Lower lobe of right lung (tissue), 2 donors: ENCODE data around the gene EPS15. TPM values are rescaled to one million over a fixed set of nuclear protein-coding genes. Genes with fewer than 3 reads are reported as not detected.

Experiments
- ATAC-seq, 2 donors: fragments of 200-7000 bp; cut with Tn5 transposase; one replicate each; pipeline ENCODE4 v1.9.1; 2020 to 2022; ENCODE audit warnings: mild to moderate bottlenecking in 2 of 2, moderate library complexity in 2 of 2
- DNase-seq: peaks from one replicate; pipeline ENCODE4 v3.0.0-alpha.2; 2020
- H3K27ac ChIP-seq: fragments of 200-600 bp; one replicate; pipeline ENCODE4 v1.8.0; 2022
- H3K27me3 ChIP-seq: fragments of 200-600 bp; one replicate; pipeline ENCODE4 v1.8.0; 2022; ENCODE audit warnings: low read depth
- H3K36me3 ChIP-seq: fragments of 200-600 bp; one replicate; pipeline ENCODE4 v1.8.0; 2022; ENCODE audit warnings: mild to moderate bottlenecking
- H3K4me1 ChIP-seq: fragments of 200-600 bp; one replicate; pipeline ENCODE4 v1.8.0; 2022
- H3K4me3 ChIP-seq: fragments of 200-600 bp; one replicate; pipeline ENCODE4 v1.8.0; 2022; ENCODE audit warnings: mild to moderate bottlenecking
- H3K9me3 ChIP-seq: fragments of 200-600 bp; one replicate; pipeline ENCODE4 v1.8.0; 2022
- intact Hi-C: fragments of 100-400 bp; cut with DNase I; formaldehyde crosslinking; loops from one replicate; pipeline ENCODE4 v1.11.0; 2022
- total RNA-seq: library from RNA; stranded (reverse); fragmentation: NEBNext Ultra II Directional; extraction: Animal tissue kit (Norgen Biotek cat#: 25700); gene quantifications from one replicate; pipeline ENCODE4 v1.2.1, GENCODE V29; 2021
- TF ChIP-seq, protein P1 (sequence below): fragments of 200-600 bp; IDR thresholded peaks from one replicate; pipeline ENCODE4 v1.8.0; 2022; ENCODE audit warnings: antibody characterized with exemption, mild to moderate bottlenecking
- donor health status: DM: no; HTN: yes; CAD: no; lungs with severe emphysema.

Gene EPS15
- total RNA-seq, 1 donor from 2014 or later = 90.2 TPM

DNA sequence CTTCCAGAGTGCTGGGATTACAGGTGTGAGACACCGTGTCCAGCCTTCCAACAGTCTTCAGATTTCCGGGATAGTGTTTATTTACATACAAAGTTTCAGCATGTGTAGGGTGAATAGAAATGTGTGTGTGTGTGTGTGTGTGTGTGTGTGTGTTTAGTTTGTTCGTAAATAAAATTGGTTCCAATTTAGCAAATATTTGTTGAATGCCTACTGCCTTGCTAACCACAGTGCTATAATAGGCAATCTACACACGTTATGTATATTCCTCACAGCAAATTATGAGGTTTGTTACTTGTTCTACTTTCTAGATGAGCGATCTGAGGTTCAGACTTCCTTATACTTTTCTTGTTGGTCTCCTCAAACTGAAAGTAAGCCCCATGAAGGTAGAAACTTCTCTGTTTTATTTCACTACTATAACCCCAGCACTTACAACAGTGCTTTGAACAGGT, 32.8 kb upstream of the EPS15 start:
- Histone ChIP-seq H3K27ac (no peak overlapping the region), H3K36me3 (no peaks in the 10 kb centered on the region), H3K4me3 (no peak overlapping the region), H3K9me3 (no peaks in the 10 kb centered on the region), H3K4me1 (no peaks in the 10 kb centered on the region), H3K27me3 (no peaks in the 10 kb centered on the region)
- ATAC-seq (no peak), DNase-seq (no peak)
- TF ChIP-seq, protein P1, sequence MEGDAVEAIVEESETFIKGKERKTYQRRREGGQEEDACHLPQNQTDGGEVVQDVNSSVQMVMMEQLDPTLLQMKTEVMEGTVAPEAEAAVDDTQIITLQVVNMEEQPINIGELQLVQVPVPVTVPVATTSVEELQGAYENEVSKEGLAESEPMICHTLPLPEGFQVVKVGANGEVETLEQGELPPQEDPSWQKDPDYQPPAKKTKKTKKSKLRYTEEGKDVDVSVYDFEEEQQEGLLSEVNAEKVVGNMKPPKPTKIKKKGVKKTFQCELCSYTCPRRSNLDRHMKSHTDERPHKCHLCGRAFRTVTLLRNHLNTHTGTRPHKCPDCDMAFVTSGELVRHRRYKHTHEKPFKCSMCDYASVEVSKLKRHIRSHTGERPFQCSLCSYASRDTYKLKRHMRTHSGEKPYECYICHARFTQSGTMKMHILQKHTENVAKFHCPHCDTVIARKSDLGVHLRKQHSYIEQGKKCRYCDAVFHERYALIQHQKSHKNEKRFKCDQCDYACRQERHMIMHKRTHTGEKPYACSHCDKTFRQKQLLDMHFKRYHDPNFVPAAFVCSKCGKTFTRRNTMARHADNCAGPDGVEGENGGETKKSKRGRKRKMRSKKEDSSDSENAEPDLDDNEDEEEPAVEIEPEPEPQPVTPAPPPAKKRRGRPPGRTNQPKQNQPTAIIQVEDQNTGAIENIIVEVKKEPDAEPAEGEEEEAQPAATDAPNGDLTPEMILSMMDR = no peak
- intact Hi-C loops = no loop called here

DNA sequence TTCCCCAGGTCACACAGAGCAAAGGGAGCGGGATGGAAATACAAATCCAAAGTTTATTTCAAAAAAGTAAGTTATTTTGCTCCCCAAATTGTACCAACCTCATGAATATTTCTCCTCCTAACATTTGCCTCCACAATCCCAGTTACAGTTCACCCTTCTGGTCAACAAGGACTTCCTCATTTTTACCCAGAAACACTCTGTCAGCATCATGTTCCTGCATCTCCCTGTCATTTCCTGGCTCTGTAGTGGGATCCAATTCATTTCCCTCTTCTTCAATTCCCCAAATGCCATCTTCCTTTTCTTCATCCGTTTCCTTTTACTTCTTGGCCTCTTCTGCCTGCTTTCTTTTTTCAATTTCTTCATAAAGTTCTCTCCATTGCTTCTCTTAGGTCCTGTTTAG, 32.0 kb upstream of the EPS15 start:
- Histone ChIP-seq H3K4me3 (no peak overlapping the region), H3K36me3 (no peaks in the 10 kb centered on the region), H3K9me3 (no peaks in the 10 kb centered on the region), H3K27me3 (no peaks in the 10 kb centered on the region), H3K27ac (no peak overlapping the region), H3K4me1 (no peaks in the 10 kb centered on the region)
- TF ChIP-seq, protein P1 = no peak
- intact Hi-C loops = no loop called here
- DNase-seq (no peak), ATAC-seq (no peak)

DNA sequence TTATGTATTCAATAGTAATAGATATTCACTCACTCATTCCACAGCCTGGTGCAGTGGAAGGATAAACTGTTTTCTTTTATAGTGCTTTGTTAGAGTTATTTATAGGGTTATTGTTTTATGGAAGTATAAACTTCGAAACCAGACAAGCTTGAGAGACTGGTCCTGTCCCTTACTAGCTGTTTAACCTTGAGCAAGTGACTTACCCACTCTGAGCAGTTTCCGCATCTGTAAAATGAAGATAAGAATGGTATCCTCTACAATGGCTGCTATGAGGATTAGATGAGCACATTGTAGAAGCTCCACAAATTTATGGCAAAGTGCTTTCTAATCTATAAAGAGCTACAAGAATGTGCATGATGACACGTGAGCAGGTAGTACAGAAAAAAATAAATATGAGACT, 30.8 kb upstream of the EPS15 start:
- Histone ChIP-seq H3K4me3 (no peak overlapping the region), H3K27me3 (no peaks in the 10 kb centered on the region), H3K36me3 (no peaks in the 10 kb centered on the region), H3K4me1 (no peaks in the 10 kb centered on the region), H3K9me3 (no peaks in the 10 kb centered on the region), H3K27ac (no peak overlapping the region)
- TF ChIP-seq, protein P1 = no peak
- DNase-seq (no peak), ATAC-seq (no peak)
- intact Hi-C loops = no loop called here

DNA sequence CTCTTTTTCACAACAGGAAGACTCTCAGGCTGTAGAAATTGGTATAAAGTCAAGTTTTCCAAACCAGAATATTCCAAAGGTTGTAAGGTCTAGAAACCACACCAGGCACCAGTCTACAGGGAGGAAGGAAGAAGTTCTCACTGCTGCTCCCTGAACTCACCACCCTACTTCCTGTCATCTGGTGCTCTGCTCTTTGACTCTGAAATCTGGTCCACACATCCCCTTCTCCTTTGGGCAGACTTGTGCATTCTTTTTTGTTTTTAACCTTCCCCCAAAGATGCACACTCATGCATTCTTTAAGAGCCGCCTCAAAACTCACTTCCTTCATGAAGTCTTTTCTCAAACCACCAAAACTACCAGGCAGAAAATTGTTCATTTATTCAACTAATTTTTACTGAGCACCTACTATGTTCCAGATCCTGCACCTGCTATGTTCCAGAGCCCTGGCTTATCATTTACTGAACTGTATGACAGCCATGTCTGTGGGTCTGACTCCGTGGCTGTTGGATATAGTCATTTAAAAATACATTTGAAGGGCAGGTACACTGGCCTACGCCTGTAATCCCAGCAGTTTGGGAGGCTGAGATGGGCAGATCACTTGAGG, 30.1 kb upstream of the EPS15 start:
- H3K27me3 ChIP-seq = no peaks in the 10 kb centered on the region
- intact Hi-C loops = no loop called here
- DNase-seq (no peak), ATAC-seq (peak in 1 of 2 donors; percentile 49)
- no peak overlapping the region for H3K27ac ChIP-seq
- H3K9me3 ChIP-seq = no peaks in the 10 kb centered on the region
- H3K4me3 ChIP-seq = no peak overlapping the region
- no peaks in the 10 kb centered on the region for H3K4me1 ChIP-seq
- TF ChIP-seq, protein P1 = no peak
- no peaks in the 10 kb centered on the region for H3K36me3 ChIP-seq

DNA sequence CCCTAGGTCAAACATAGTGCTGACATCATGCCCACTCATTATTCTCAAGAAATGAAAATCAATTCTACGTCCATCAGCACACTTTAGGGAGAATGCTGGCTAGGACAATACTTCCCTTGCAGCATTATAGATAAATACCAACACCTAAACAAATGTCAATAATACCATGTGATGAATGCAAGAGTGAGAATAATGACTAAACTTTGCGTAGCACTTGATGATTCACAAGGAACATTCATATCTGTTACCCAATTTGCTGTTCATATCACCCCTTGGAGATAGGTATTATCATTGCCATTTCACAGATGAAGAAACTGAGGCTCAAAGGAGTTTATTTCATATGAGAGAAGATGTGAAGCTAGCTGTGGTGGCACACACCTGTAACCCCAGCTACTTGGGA, 24.8 kb upstream of the EPS15 start:
- no peaks in the 10 kb centered on the region for H3K4me1 ChIP-seq
- intact Hi-C loops = no loop called here
- H3K4me3 ChIP-seq = no peak overlapping the region
- no peaks in the 10 kb centered on the region for H3K36me3 ChIP-seq
- H3K27ac ChIP-seq = no peak overlapping the region
- H3K9me3 ChIP-seq = no peaks in the 10 kb centered on the region
- TF ChIP-seq, protein P1 = no peak
- no peaks in the 10 kb centered on the region for H3K27me3 ChIP-seq
- DNase-seq (no peak), ATAC-seq (no peak)
